ENCODE results near the gene CASQ1. TPM values are rescaled to one million over a fixed set of nuclear protein-coding genes. Genes with fewer than 3 reads are reported as not detected.

The CASQ1 gene
- total RNA-seq, 2 donors from 2014 or later = not detected

GRCh38 chr1:160179336-160179735, 11.0 kb upstream of the CASQ1 start:
- Mint-ChIP-seq H3K4me1 (no peaks in the 10 kb centered on the region), H3K9me3 (no peaks in the 10 kb centered on the region), H3K36me3 (ENCODE audit: low read depth) (no peaks in the 10 kb centered on the region), H3K4me3 (no peak overlapping the region), H3K27me3 (peaks cover 11% of the 10 kb centered on the region), H3K27ac (no peak overlapping the region)
- ATAC-seq (replicated peaks) = no peak

- Mint-ChIP-seq H3K36me3 (ENCODE audit: low read depth) (no peaks in the 10 kb centered on the region), H3K27me3 (peaks cover 11% of the 10 kb centered on the region), H3K27ac (no peak overlapping the region)
Measured at GRCh38 chr1:160186246-160186645, 4.1 kb upstream of the CASQ1 start.

DNA sequence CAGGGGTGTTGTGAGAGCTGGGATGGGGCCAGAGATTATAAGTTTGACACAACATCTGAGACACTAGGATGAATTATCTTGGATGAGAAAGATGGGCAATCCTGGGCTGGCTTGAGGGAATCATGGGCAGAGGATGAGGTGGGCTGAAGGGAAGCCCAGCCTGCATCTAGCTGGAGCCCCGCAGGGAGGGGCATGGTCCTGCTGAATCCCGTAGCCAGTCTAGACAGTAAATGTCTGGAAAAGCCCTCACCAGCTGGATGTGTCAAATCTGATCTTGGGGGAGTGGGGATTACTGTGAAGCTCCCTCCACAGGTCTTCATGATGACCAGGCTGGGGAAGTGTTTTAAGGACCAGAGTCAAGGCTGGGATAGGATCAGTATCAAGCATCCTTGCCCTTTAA, 3.6 kb upstream of the CASQ1 start:
- no peak overlapping the region for H3K27ac Mint-ChIP-seq
- peaks cover 11% of the 10 kb centered on the region for H3K27me3 Mint-ChIP-seq
- no peaks in the 10 kb centered on the region for H3K9me3 Mint-ChIP-seq
- no peaks in the 10 kb centered on the region for H3K4me1 Mint-ChIP-seq
- H3K36me3 Mint-ChIP-seq (ENCODE audit: low read depth) = no peaks in the 10 kb centered on the region
- H3K4me3 Mint-ChIP-seq = no peak overlapping the region
- no peak for ATAC-seq (replicated peaks)

More at GRCh38 chr1:160186246-160186645, 4.1 kb upstream of the CASQ1 start:
- no peak for ATAC-seq (replicated peaks)
- Mint-ChIP-seq H3K4me3 (no peak overlapping the region), H3K4me1 (no peaks in the 10 kb centered on the region), H3K9me3 (no peaks in the 10 kb centered on the region)

DNA sequence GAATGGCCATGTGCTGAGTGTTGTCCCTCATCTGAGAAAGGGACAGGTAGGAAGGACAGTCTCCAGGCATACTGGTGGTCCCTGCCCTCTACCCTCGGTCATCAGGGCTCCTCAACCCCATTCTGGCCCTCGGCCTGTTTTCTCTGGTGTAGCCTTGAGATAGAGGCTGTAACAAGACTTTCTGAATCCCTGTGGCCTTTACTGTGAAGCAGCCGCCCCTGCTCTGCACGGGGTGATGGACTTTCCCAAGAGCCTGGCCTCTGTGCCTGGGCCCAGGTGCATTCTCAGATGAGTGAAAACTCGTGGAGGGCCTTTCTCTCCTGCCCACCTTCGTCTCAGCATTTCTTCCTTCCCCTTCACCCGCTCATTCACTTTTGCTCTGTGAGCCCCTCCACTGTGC, 3.0 kb upstream of the CASQ1 start:
- H3K9me3 Mint-ChIP-seq = no peaks in the 10 kb centered on the region
- H3K4me1 Mint-ChIP-seq = no peaks in the 10 kb centered on the region
- H3K36me3 Mint-ChIP-seq (ENCODE audit: low read depth) = no peaks in the 10 kb centered on the region
- ATAC-seq (replicated peaks) = no peak
- no peak overlapping the region for H3K4me3 Mint-ChIP-seq
- H3K27me3 Mint-ChIP-seq = peaks cover 11% of the 10 kb centered on the region
- no peak overlapping the region for H3K27ac Mint-ChIP-seq

DNA sequence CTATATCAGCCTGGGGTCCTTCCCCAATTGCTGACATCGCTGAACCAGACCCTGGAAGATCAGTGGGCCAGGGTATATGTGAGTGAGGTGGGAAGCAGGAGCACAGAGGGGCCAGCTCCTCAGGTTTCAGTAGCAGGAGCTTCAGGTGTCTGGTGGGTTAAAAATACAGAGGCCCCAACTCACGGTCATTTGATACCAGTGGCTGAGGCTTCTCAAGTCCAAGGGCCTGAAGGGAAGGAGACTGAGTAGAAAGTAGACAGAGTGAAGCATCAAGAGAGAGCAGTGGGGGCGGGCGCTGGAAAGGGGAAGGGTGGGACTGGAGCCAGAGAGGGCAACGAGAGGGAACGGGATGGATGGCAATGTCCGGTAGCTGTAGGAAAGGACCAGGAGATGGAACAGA, 2.0 kb upstream of the CASQ1 start:
- no peaks in the 10 kb centered on the region for H3K4me1 Mint-ChIP-seq
- H3K9me3 Mint-ChIP-seq = no peaks in the 10 kb centered on the region
- H3K27me3 Mint-ChIP-seq = peaks cover 8% of the 10 kb centered on the region
- ATAC-seq (replicated peaks) = no peak
- no peak overlapping the region for H3K27ac Mint-ChIP-seq
- H3K36me3 Mint-ChIP-seq (ENCODE audit: low read depth) = no peaks in the 10 kb centered on the region
- no peak overlapping the region for H3K4me3 Mint-ChIP-seq

- Mint-ChIP-seq H3K36me3 (ENCODE audit: low read depth) (no peaks in the 10 kb centered on the region), H3K27me3 (peaks cover 3% of the 10 kb centered on the region), H3K4me1 (no peaks in the 10 kb centered on the region), H3K9me3 (no peaks in the 10 kb centered on the region), H3K27ac (no peak overlapping the region), H3K4me3 (no peak overlapping the region)
- ATAC-seq (replicated peaks) = no peak
Measured at GRCh38 chr1:160191756-160192155, 1.4 kb downstream of the CASQ1 start.

GRCh38 chr1:160192234-160192633, 1.9 kb downstream of the CASQ1 start:
- Mint-ChIP-seq H3K4me3 (no peak overlapping the region), H3K4me1 (no peaks in the 10 kb centered on the region), H3K27ac (no peak overlapping the region), H3K27me3 (peaks cover 3% of the 10 kb centered on the region), H3K9me3 (no peaks in the 10 kb centered on the region), H3K36me3 (ENCODE audit: low read depth) (no peaks in the 10 kb centered on the region)
- ATAC-seq (replicated peaks) = no peak

GRCh38 chr1:160193091-160193819, 2.9 kb downstream of the CASQ1 start:
- H3K4me3 Mint-ChIP-seq = no peak overlapping the region
- no peaks in the 10 kb centered on the region for H3K9me3 Mint-ChIP-seq
- no peak overlapping the region for H3K27ac Mint-ChIP-seq
- no peaks in the 10 kb centered on the region for H3K4me1 Mint-ChIP-seq
- no peaks in the 10 kb centered on the region for H3K36me3 Mint-ChIP-seq (ENCODE audit: low read depth)
- peaks cover 2% of the 10 kb centered on the region for H3K27me3 Mint-ChIP-seq
- ATAC-seq (replicated peaks) = peak; percentile 81

DNA sequence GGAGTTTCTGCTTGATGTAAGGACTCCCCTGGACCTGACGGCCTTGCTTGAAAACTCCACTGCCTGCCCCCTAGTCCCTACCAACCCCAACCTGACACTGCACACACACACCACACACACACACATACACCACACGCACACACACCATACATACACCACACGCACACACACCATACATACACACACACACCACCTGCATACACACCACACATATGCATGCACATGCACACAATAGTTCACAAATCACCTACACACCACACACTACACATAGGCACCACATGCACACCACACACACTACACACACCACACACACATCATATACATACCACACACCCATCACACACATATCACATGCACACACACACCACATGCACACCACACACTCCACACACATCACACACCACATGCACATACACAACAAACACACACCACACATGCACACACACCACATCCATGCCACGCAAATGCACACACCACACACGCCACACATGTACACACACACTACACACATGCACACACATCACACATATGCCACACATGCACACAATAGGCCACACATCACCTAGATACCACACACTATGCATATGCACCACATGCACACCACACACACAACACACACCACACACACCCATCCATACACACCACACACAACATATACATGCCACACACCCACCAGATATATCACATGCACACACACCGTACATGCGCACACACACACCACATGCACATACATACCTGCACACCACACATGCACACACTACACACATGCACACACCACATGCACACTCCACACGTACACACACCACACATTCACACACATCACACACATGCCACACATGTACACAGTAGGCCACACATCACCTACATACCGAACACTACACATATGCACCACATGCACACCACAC, 3.7 kb downstream of the CASQ1 start:
- no peaks in the 10 kb centered on the region for H3K9me3 Mint-ChIP-seq
- H3K4me1 Mint-ChIP-seq = no peaks in the 10 kb centered on the region
- H3K27me3 Mint-ChIP-seq = no peaks in the 10 kb centered on the region

DNA sequence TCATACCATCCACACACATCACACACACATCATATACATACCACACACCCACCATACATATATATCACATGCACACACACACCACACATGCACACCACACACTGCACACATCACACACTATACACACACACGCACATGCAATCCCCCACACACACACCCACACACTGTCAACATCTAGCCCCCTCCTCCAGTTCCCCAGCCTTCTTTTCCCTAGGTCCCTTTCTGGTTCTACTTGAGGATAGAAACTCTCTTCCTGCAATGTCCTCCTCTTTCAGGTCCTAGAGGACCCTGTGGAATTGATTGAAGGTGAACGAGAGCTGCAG, 4.3 kb downstream of the CASQ1 start:
- H3K27me3 Mint-ChIP-seq = no peaks in the 10 kb centered on the region
- ATAC-seq (replicated peaks) = no peak

More for the DNA sequence above, 3.7 kb downstream of the CASQ1 start:
- Mint-ChIP-seq H3K36me3 (ENCODE audit: low read depth) (no peaks in the 10 kb centered on the region), H3K27ac (no peak overlapping the region), H3K4me3 (no peak overlapping the region)
- ATAC-seq (replicated peaks) = no peak

DNA sequence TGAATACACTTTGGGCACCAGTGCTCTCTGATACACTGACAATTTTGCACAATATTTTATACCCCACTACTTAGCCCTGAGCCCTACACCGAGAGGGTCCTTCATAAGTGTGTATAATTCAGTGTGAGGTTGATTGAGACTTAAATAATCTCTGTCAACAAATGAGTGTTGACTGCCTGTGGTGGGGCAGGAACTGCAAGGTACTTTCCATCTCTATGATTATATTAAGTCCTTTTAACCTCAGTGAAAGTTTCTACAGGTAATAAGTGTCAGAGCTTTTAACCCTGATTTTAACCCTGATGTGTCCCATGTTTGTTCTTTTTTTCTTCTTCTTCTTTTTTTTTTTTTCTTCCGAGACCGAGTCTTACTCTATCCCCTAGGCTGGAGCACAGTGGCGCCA, 5.8 kb downstream of the CASQ1 start:
- H3K4me1 Mint-ChIP-seq = no peaks in the 10 kb centered on the region
- H3K27ac Mint-ChIP-seq = no peak overlapping the region
- no peaks in the 10 kb centered on the region for H3K36me3 Mint-ChIP-seq (ENCODE audit: low read depth)
- H3K27me3 Mint-ChIP-seq = no peaks in the 10 kb centered on the region
- no peak overlapping the region for H3K4me3 Mint-ChIP-seq
- H3K9me3 Mint-ChIP-seq = no peaks in the 10 kb centered on the region
- ATAC-seq (replicated peaks) = no peak

More for the DNA sequence above, 4.3 kb downstream of the CASQ1 start:
- no peak overlapping the region for H3K4me3 Mint-ChIP-seq
- no peaks in the 10 kb centered on the region for H3K4me1 Mint-ChIP-seq
- no peaks in the 10 kb centered on the region for H3K36me3 Mint-ChIP-seq (ENCODE audit: low read depth)
- no peaks in the 10 kb centered on the region for H3K9me3 Mint-ChIP-seq
- H3K27ac Mint-ChIP-seq = no peak overlapping the region

- Mint-ChIP-seq H3K36me3 (ENCODE audit: low read depth) (no peaks in the 10 kb centered on the region), H3K4me1 (no peaks in the 10 kb centered on the region), H3K27me3 (no peaks in the 10 kb centered on the region), H3K9me3 (no peaks in the 10 kb centered on the region), H3K4me3 (no peak overlapping the region), H3K27ac (no peak overlapping the region)
- ATAC-seq (replicated peaks) = no peak
Measured at GRCh38 chr1:160197231-160197630, 6.9 kb downstream of the CASQ1 start.

GRCh38 chr1:160200786-160201185, 10.4 kb downstream of the CASQ1 start:
- Mint-ChIP-seq H3K27me3 (no peaks in the 10 kb centered on the region), H3K4me1 (peaks cover 6% of the 10 kb centered on the region), H3K27ac (peak overlapping the region; percentile 1), H3K9me3 (no peaks in the 10 kb centered on the region), H3K4me3 (no peak overlapping the region), H3K36me3 (ENCODE audit: low read depth) (no peaks in the 10 kb centered on the region)
- no peak for ATAC-seq (replicated peaks)

DNA sequence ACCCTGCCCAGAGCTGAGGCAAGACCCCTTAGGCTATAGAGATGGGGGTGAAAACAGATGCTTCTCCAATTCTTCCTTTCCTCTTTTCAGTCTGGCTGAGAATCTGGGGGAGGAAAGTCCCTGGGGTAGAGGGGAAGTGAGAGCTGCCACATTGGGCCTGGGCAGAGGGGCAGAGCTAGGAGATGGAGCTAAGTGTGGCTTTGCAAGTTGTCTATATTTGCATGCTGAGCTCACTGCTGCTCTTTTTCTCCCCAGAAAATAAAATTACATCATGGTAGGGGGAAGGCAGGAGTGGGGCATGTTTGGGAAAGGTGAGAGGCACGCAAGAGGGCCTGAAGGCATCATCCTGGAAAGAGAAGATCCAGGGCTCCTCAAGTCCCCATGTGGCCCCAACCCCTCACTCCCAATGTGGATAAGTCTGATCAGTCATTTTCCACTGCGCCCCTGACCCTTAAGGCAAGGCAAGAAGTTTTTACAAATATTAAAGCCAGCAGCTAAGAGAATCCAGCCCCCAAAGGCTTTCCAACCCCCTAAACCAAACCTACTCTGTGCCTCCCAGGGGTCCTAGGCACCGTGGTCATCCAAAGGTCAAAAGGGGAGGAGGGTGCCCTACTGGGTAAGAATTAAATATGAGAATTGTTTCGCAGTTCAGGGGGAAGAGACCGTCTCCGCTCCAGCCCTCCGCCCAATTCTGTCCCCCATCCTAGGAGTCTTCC, 14.3 kb downstream of the CASQ1 start:
- peaks cover 31% of the 10 kb centered on the region for H3K4me1 Mint-ChIP-seq
- peak overlapping the region; percentile 76 for H3K4me3 Mint-ChIP-seq
- H3K36me3 Mint-ChIP-seq (ENCODE audit: low read depth) = peaks cover 38% of the 10 kb centered on the region
- H3K27ac Mint-ChIP-seq = peak overlapping the region; percentile 85
- H3K27me3 Mint-ChIP-seq = no peaks in the 10 kb centered on the region
- peak; percentile 18 for ATAC-seq (replicated peaks)
- H3K9me3 Mint-ChIP-seq = no peaks in the 10 kb centered on the region

Data from activated T-helper 17 cell treated with anti-CD3 and anti-CD28 coated beads, Interleukin-2, amount 50 U/mL, for 72 hours (primary cell).